Peyer's patch (tissue), 4 donors: ENCODE data around the gene NEK4.

ENCODE experiments used
- CTCF ChIP-seq, 6 experiments: fragments of 450-650 bp in 4 of 6; fragments of 200-600 bp in 2 of 6; sonication (generic) in 1 of 6; IDR thresholded peaks; one replicate each; pipeline ENCODE4 v1.5.1; 2017 to 2019; ENCODE audit warnings: antibody characterized with exemption in 6 of 6, mild to moderate bottlenecking in 3 of 6, moderate library complexity in 1 of 6
- POLR2A ChIP-seq, 2 donors: fragments of 450-650 bp; IDR thresholded peaks; one replicate each; pipeline ENCODE4 v1.5.1; 2017; ENCODE audit warnings: antibody characterized with exemption in 2 of 2, mild to moderate bottlenecking in 2 of 2, moderate library complexity in 2 of 2

DNA sequence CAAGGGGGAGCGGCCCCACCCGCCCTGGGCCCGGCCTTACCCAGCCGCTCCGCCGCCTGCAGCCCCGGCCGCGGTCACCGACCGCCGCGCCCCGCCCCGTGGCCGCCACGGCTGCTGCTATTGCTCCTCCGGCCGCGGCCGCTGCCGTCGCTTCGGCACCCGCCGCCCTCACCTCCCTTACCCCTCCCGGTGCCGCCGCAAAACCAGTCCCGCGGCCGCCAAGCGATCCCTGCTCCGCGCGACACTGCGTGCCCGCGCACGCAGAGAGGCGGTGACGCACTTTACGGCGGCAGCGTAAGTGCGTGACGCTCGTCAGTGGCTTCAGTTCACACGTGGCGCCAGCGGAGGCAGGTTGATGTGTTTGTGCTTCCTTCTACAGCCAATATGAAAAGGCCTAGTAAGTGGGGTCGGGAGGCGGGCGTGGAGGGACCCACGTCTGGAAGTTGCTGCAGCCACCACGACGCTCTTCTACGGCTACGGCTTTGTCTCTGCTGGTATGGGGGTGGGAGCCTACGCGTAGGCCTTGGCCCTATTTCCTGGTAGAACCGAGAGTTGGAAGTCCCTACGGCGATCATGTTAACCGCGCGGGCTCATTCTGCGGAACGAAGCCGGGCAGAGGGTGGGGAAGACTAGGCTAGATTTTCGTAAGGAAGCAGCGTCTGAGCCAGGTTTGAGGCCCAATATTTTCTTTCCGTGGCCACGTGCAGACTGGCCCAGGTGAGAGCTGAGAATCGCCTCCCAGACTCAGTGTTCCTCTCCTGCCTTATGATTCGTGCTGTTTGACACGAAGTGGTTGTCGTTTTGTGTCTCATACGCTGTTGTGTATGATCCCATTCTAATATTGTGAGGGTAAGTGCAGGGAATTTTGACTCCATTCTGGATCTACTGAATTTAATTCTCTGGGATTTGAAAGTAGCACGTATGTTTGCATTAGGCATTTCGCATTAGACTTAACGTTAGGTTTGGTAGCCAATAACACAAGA lies 84.7 kb downstream of the NEK4 start, which contains the start of the genes GNL3 and PBRM1:
- TF ChIP-seq CTCF (IDR thresholded peaks at IDR 0.05) (no peak), POLR2A (IDR thresholded peaks at IDR 0.05) (peak; percentile 79 to 81)
